ENCODE results near the gene METTL27.
"Not testable (repeated sequence)": the region's sequence is repeated elsewhere in the genome, so short reads cannot be mapped to it uniquely, and the experiment has no call there.

METTL27 gene

GRCh38 chr7:73838642-73839041, 3.7 kb downstream of the METTL27 start:
- DNase-seq = no peak

- not testable (repeated sequence) for DNase-seq
These were observed 5.1 kb downstream of the METTL27 start for GRCh38 chr7:73837167-73837566.

GRCh38 chr7:73834626-73835191, 7.6 kb downstream of the METTL27 start:
- DNase-seq = no peak

GRCh38 chr7:73833251-73833919, 8.9 kb downstream of the METTL27 start:
- no peak for DNase-seq

- no peak for DNase-seq
These were observed 9.5 kb downstream of the METTL27 start for GRCh38 chr7:73832806-73833205.

- no peak for DNase-seq
These were observed 10.3 kb downstream of the METTL27 start for GRCh38 chr7:73831834-73832651.

- no peak for DNase-seq
These were observed 10.8 kb downstream of the METTL27 start for GRCh38 chr7:73831584-73831833.

- DNase-seq = no peak
These were observed 11.4 kb downstream of the METTL27 start, which contains the start of gene CLDN4 for GRCh38 chr7:73830681-73831583. TSS of gene CLDN4 (plus strand) at chr7:73830996. CDS start at chr7:73831202, 206 bp downstream.

GRCh38 chr7:73829921-73830680, 12.2 kb downstream of the METTL27 start:
- DNase-seq = no peak

- no peak for DNase-seq
These were observed 12.8 kb downstream of the METTL27 start for GRCh38 chr7:73829505-73829904.

- no peak for DNase-seq
These were observed 13.3 kb downstream of the METTL27 start for GRCh38 chr7:73828972-73829371.

- DNase-seq = peak; percentile 53
These were observed 14.1 kb downstream of the METTL27 start for GRCh38 chr7:73828107-73828803.

- DNase-seq = no peak
These were observed 14.7 kb downstream of the METTL27 start for GRCh38 chr7:73827567-73828106.

- no peak for DNase-seq
These were observed 17.3 kb downstream of the METTL27 start for GRCh38 chr7:73824986-73825385.

GRCh38 chr7:73823873-73824592, 18.3 kb downstream of the METTL27 start:
- DNase-seq = no peak

- DNase-seq = no peak
These were observed 19.1 kb downstream of the METTL27 start for GRCh38 chr7:73823257-73823656.

GRCh38 chr7:73822319-73823173, 19.8 kb downstream of the METTL27 start:
- DNase-seq = peak; percentile 99

- not testable (repeated sequence) for DNase-seq
These were observed 20.6 kb downstream of the METTL27 start for GRCh38 chr7:73821597-73822285.

GRCh38 chr7:73820013-73820412, 22.3 kb downstream of the METTL27 start:
- no peak for DNase-seq

Data from HCEC 1CT (cell line).